NCI-H2227 treated with DMSO at 0.1 percent for 48 hours (cell line): ENCODE measurements around the gene ID3.
A peak's percentile ranks its signal among the peaks of the same experiment; 100 is the strongest.

ENCODE experiments used
- DNase-seq: peaks from one replicate; lab custom pipeline; 2025; lab: John Stamatoyannopoulos, UW

ID3 gene, protein sequence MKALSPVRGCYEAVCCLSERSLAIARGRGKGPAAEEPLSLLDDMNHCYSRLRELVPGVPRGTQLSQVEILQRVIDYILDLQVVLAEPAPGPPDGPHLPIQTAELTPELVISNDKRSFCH

DNA sequence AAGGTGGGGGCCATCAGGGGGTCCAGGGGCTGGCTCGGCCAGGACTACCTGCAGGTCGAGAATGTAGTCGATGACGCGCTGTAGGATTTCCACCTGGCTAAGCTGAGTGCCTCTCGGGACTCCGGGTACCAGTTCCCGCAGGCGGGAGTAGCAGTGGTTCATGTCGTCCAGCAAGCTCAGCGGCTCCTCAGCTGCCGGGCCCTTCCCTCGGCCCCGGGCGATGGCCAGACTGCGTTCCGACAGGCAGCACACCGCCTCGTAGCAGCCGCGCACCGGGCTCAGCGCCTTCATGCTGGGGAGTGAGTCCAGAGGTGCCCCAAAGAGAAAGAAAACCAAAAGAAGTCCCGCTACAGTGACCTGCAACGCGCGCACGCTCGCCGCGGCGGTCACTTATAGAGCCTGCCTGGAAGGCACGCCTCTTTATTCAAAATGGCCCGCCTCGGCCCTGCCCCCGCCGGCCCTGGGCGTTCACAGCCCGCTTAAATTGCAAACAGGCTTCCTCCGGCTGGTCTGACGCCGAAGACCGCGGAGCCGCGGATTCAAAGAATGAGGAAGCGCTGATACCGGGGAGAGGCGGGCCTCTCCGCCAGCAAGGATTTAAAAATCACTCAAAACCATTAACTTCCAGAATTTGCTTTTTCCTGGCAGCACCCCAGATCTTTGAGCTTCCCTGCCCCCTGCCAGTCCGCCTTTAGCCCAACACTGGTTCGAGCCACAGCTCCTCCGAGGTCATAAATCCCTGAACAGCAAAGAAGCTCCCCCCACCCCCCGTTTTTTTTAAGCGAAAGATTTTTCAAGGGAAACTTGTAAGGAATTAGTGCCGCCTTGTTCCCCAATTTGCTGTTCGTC is at the start of gene ID3:
TSS of gene ID3 (minus strand) at position 366 of the 849 bp plus-strand sequence. CDS start at position 291, 75 bp downstream.
- DNase-seq, result peak; percentile 95

DNA sequence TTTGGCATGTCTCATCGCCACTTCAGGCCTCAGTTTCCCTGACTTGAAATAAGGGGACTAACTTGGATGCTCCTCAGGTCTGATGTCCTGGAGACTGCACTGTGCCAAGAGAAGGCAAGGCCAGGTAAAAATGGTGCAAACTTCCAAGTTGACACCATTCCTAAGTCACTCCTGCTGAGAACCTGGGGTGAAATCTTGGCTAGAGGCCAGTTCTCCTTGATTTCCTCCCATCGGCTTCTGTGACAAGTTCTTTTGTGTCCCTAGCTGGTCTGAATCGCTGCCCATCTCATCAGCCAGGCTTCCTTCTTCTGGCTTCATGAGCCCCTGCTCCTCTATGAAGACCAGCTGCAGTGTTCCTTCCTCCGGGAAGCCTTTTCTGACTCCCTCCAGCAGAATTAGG is 48.6 kb upstream of the ID3 start:
- DNase-seq, result no peak

DNA sequence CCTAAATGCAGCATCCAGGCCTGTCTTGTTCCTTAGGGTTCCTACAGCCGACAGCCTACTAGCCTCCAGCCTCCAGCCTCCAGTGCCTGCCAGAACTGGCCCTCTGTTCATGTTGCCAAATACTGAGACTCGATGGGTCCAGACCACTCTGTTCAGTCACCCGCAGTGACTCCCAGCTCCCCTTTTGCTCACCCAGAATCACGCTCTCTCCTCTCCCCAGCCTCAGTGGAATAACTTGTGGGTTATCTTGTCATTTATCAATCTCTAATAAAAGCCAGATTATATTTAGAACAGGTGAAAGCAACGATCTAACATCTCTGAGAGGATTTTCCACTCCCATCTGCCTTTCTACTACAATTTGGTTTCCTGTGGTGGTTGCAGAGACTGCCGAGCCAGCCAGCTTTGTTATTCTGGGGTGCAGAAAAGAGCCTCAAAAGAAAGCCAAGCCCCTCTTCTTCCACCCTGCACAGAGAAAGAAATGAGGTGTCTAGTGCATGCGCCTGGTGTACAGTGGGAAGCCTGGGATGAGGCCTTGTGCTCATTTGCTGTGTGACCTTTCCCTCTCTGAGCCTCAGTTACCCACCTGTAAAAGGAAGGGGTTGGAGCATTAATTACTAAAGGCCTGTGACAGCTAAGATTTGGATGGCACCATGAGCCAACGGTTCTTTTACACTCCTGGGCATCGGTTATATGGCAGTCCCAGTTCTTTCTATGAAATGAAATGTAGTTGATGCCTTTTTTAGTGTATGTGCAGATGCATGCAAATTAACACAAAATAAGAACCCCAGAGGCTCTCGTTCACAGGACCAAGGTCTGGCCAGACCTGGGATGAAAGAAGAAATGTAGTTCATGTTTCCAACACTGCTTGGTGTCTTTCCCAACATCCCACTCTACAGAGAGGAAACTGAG is 42.9 kb upstream of the ID3 start:
- DNase-seq, result no peak

DNA sequence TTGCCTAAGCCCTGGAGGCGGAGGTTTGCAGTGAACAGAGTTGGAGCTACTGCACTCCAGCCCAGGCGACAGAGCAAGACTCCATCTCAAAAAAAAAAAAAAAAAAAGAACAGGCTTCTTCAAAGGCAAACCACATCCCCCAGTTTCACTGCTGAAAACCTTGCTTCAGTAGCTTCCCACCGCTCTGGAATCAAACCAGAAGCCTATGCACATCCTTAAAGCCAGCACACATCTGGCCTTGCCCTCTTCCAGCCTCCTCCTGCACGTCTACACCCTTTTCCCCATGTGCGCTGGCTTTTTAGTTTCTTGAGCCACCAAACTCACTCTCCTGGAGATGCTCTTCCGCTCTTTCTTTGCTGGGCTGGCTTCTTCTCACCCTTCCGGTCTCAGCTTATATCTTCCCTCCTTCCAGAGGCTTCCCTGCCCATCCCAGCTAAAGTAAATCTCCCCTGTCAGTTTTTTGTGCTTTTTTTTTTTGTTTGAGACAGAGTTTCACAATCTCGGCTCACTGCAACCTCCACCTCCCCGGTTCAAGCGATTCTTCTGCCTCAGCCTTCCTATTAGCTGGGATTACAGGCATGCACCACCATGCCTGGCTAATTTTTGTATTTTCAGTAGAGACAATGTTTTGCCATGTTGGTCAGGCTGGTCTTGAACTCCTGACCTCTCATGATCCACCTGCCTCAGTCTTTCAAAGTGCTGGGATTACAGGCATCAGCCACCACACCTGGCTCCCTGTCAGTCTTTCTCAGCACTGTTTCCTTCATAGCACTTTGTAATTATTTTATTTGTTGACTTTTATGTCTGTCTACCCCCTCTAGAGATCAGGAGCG is 42.0 kb upstream of the ID3 start:
- DNase-seq, result no peak

DNA sequence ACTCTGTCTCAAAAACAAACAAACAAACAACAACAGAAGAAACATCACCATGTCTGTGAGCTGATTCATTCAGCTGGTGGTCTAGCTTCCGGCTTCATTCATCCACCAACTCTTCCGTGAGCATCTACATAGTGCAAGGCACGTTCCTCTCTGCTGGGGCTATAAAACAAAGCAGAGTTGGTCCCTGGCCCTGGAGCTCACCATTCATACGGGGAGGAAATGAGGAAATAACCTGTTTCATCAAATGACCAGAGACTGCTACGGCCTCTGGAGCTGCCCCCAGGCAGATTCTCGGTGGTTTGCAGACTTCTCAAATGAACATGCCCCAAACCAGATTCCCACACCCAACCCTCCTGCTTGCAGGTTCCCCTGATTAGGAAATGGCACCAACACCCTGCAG is 41.0 kb upstream of the ID3 start:
- DNase-seq, result no peak

DNA sequence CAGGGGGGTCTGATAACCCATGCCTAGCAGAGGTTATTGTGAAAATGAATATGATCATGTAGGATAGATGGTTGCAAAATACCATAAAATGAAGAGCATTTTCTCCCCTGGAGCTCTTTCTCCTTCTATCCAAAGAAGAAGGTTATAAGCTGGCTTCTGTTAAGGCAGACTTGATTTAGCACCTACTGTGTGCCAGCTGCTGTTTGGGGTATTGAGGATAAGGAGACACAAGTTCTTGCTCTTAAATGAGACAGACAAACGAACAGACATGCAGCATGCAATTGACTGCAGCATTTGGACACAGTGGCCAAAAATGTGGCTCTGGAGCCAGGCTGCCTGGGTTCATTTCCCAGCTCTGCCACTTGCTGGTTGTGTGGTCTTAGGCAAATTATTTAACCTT is 39.8 kb upstream of the ID3 start:
- DNase-seq, result no peak

DNA sequence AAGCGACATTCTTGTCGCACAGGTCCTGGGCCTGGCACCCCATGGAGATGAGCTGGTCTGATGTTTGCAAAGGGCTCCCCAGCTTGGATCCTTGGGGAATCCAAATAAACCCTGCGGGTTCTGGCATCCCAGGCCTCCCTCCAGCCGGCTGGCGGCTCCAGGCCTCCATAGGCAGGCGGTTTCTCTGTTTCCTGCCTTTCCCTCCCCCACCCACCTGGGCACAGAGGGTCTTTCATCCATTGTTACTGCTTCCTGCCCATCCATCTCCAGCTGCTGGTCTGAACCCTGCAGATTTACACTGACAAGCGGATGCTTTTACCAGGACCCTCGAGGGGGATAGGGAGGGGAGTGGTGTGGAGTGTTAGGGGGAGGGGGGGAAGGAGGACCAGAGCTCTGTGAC is 39.1 kb upstream of the ID3 start:
- peak; percentile 19 for DNase-seq

DNA sequence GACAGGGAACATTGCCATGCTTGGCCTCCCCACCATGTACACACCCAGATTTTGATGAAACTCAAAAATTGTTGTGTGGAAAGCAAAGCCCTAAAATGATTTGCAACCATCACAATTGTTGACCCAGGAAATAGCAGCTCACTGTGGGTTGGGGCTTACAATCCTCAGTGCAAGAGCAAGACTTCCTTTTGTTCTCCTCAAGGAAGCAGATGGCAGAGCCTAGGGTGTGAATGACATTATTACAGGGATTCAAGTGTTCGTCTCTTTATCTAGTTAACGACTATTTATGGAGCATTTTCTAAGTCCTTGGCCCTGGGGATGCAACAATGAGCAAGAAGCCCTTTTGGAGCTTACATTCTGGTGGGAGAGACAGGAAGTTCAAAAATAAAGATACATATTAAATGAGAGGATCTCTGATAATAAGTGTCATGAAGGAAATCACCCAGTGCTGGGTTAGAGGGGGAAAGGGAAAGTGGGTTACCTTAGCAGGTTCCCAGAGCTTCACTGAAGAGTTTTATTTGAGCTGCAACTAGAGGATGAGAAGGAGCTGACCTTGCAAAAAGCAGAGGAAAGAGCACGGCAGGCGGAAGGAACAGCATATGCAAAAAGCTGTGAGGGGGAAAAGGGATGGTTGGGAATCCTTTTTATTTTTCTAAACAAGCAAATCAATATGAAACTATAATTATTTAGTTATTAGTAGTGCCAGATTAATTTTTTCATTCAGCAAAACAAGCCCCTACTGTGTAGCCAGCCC is 38.5 kb upstream of the ID3 start:
- peak; percentile 80 for DNase-seq

DNA sequence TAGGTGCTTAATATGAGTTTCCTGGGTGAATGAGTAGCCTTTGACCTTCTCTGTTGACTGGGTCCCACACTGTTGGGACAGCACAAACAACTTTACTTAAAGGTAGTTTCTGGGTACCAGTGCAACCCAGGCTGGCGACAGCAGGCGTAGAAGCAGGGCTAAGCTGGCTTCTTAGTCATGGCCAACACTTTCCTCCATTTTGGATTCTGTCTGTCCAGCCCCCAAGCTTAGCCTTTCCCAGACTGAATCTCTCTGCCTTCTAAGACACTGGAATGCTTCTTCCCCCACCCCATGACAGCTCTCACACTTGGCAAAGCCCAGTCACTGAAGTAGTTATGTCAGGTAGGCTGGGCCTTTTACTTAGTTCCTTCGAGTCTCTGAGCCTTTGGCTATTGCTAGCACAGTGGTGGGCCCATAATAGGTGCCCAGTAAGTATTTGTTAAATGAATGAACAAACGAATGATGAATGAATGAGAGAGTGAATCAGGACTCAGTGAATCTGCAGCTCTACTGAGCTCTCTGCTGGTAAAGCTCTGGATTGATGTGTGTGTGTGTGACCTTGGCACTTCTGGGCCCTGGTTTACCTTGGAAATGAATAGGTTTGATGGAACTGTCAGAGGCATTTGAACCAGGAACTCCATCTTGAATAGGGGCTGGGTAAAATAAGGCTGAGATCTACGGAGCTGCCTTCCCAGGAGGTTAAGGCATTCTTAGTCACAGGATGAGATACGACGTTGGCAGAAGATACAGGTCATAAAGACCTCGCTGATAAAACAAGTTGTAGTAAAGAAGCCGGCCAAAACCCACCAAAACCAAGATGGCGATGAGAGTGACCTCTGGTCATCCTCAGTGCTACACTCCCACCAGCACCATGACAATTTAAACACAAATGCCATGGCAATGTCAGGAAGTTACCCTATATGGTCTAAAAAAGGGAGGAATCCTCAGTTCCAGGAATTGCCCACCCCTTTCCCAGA is 37.4 kb upstream of the ID3 start:
- no peak for DNase-seq

DNA sequence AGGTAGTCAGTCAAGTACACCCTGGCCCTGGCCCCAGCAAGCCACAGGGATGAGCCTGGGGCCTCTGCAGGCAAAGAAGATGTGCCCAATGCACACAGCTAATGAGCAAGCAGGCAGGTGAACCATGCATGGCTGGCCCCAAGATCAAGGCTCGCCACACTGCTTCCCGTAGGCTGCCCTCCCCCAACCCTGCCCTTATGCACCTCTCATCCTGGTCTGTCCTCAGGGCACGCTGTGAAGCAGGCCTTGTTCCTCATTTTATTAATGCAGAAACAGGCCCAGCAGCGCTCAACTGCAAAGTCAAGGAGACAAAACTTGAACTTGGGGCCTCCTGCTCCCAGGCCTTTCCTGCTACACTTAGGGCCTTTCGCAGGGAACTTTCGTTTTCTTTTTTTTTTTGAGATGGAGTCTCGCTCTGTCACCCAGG is 35.6 kb upstream of the ID3 start:
- DNase-seq, result no peak

DNA sequence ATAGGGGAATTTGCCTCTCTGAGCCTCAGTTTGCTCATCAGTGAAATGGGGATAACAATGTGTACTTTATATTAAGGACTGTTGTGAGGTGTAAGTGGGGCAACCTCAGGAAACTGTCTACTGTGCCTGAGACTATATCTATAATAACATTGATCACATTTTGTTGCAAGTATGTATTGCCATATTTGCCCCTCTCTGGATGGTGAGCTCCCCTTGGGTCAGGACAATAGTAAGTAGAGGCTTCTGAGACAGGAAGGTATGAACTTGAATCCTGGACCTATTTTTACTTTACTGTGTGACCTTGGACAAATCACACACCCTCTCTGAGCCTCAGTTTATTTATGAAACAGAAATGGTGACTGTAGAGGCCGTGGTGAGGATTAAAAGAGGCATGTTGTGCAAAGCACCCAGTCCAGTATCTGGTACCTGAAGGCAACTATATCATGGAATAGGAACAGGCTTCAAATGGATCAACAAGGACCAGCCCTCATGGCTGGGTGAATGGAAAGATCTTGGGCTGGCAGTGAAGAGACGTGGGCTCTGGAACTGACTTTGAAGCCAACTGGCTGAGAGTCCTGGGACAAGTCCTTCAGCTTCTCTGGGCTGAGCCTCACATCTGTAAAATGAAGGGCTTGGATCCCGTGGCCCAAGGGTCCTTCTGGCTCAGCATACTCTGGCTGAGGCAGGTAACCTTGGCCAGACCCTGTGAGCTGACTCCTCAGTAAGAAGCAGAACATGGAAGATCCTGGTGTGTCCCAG is 35.0 kb upstream of the ID3 start:
- DNase-seq, result no peak

DNA sequence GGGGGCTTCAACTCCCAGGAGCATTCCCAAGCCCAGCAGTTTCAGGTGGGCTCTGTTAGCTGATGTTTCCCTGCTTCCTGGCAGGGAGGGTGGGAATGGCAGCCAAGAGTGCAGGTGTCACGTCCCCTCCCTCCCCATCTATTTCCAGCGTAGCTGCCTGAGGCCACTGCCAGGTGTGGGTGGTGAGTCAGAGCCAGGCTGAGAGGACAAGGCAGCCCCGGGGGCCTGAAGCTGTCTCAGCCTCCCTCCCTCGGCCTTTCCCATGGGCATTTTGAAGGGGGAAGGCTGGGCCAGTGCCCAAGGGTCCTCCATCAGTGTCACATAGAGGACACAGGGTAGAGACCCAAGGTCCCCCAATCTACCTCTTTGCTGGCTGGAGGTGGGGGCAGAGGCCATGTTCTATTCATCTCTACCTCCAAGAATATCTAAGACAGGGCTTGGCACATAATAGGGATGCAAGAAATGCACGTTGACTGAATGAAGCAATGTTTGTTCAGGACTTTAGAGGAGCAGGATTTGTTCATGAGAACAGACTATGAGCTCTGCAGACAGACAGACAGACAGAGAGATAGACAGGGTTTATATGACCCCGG is 34.4 kb upstream of the ID3 start:
- DNase-seq, result no peak

DNA sequence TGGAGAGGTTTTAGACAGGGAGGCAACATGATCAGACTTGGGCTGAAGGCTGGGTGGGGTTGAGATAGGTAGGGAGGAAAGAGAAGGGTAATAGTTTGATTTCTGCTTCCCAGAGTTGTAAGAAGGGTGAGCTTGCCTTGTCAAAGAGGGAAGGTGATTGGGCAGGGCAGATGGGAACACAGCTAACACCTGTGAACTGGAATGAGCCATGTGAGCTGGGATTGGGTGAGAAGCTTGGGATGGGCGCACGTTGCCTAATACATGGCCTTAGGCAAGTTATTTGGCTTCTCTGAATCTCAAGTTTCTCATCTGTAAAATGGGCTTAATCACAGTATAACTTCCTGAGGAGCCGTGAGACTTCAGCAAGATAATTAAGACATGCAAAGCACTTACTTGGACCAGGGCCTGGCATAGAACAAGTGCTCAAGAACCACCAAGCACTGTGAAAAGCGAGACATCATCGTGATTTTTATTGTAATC is 33.8 kb upstream of the ID3 start:
- DNase-seq, result no peak

DNA sequence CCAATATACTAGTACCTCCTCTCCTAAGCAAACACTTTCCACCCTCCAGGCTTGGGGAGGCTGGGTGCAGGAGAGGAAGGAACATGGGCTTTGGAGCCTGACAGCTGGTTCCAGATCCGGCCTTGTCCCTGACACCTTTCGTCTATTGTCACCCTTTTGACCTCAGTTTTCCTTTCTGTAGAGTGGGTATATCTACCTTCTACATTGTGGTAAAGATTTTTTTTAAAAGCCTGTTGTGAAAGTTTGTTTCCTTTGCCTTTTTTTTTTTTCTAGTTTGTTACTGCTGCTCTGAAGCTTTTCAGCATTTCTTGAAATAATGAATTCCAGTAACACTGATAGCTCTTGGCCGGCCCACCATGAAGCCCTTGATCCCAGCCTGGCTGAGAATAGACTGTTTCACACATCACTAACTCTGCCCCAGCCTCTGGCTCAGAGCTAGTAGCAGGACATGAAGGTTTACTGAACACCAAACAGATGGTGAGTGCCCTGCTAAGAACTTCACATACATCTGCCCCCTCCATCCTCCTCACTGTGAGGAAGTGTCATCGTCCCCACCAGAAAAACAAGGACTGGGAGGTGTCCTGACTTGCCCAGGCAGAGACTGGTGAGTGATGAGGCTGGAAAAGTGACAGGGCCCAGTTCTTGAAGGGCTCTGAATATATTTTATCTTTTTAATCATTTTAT is 33.0 kb upstream of the ID3 start:
- no peak for DNase-seq

DNA sequence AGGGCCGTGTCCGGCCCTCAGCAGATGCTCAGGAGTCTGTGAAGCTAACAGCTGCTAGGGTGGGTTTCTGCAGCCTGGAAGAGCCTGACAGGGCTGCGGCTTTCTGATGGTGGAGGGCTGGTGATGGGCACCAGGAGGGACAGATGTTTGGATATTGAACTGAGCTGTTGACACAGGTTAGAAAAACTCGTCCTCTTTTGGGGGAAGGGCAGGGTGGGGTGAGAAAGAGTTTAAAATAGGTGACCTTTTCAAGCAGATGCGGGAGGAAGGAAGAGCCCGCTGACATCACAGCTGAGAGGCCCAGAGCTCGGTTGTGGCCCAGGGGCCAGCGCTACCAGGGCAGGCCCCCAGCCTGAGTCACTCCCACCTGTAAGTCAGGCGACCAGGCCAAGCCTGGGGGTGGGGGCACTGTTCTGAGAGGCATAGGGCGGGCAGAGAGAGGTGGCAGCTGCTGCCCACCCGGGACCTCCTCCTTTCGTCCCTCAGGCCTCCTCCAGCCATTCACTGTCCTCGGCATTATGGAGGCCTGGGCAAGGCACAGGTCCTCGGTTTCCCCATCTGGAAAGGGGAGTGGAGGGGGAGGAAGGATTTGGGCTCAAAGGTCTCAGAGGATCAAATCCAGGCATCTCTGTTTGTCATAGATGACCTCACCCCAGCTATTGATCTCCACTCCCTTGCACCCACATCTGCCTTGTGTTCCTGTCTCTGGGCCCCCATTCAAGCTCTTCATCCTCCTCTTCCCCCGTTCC is 32.3 kb upstream of the ID3 start:
- no peak for DNase-seq

DNA sequence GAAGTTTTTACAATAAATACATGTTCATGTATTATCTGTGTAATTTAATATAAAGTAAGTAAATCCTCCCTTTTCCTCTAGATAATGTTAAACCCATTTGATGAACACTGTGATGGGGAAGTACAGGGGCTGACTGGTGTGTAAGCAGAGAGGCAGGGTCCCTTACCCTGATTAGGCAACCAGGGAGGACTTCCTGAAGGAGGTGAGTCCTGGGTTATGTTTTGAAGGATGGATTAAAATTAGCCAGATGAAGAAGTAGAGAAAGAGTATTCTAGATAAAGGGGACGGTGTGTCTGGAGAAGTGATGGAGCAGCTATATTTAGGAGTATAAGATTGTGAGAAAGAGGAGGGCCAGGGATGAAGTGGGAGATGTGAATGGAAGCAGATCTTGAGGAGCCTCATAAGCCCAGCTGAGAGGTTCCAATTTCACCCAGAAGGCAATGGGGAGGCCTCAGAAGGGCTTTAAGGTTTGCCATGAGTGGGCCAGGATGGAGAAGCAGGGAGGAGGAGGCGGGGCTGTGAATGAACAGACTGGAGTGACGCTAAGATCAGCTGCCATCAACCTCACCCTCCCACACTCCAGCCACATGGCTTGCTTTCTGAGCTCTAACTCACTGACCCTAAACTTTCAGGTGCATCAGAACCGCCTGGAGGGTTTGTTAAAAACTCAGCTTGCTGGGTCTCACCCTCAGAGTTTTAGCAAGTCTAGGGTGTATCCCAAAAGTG is 30.9 kb upstream of the ID3 start:
- no peak for DNase-seq

DNA sequence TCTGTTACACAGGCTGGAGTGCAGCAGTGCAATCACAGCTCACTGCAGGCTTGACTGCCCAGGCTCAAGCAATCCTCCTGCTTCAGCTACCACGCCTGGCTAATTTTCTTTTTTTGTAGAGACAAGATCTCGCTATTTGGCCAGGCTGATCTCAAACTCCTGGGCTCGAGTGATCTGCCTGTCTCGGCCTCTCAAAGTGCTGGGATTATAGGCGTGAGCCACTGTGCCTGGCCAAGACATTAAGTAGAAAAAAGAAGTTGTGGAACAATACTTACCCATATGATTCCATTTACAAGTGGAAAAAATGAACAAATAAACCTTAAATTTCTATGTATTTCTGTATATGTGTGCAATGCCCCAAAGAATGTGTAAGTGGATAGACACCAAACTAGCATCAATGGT is 30.3 kb upstream of the ID3 start:
- DNase-seq, result no peak
